ENCODE results near the gene VAPB. TPM values are rescaled to one million over a fixed set of nuclear protein-coding genes. Genes with fewer than 3 reads are reported as not detected.

VAPB gene
- total and polyA plus RNA-seq, 10 of the 15 experiments (the other 5 are each of a cell fraction or from before 2014, with no cell fraction given): 3.2 to 28.6 (median 20.5) TPM

DNA sequence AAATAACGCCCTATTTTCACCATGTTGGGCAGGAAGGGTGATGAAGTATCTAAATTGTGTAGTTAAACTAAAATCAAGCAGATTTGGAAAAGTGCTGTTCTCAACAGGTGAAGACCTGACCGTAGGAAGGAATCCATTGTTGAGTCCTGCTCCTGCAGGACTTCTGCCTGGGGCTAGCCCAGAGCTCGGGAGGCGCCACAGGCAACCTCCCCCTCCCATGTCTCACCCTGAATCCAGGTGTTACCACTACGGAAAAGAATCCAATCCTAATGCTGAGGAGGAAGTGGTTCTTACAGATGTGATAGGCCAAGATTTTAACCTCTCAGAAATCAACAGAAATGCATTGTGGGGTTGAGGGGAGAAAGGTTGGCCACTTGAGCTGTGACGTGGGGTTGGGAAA lies 49.3 kb upstream of the VAPB start (continued):
- TF ChIP-seq, protein P1, sequence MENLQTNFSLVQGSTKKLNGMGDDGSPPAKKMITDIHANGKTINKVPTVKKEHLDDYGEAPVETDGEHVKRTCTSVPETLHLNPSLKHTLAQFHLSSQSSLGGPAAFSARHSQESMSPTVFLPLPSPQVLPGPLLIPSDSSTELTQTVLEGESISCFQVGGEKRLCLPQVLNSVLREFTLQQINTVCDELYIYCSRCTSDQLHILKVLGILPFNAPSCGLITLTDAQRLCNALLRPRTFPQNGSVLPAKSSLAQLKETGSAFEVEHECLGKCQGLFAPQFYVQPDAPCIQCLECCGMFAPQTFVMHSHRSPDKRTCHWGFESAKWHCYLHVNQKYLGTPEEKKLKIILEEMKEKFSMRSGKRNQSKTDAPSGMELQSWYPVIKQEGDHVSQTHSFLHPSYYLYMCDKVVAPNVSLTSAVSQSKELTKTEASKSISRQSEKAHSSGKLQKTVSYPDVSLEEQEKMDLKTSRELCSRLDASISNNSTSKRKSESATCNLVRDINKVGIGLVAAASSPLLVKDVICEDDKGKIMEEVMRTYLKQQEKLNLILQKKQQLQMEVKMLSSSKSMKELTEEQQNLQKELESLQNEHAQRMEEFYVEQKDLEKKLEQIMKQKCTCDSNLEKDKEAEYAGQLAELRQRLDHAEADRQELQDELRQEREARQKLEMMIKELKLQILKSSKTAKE (IDR thresholded peaks at IDR 0.05; ENCODE audit: low read depth, poor library complexity, severe bottlenecking): no peak
- TF ChIP-seq FOS (IDR thresholded peaks at IDR 0.05; ENCODE audit: borderline replicate concordance, extremely low read depth, insufficient read length) (no peak), MEF2A (IDR thresholded peaks at IDR 0.05; ENCODE audit: insufficient read depth, low read depth, low read length) (no peak), MXI1 (IDR thresholded peaks at IDR 0.05; ENCODE audit: low read depth, low read length) (no peak)
- TF ChIP-seq, protein P2, sequence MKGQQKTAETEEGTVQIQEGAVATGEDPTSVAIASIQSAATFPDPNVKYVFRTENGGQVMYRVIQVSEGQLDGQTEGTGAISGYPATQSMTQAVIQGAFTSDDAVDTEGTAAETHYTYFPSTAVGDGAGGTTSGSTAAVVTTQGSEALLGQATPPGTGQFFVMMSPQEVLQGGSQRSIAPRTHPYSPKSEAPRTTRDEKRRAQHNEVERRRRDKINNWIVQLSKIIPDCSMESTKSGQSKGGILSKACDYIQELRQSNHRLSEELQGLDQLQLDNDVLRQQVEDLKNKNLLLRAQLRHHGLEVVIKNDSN (IDR thresholded peaks at IDR 0.05; ENCODE audit: borderline replicate concordance, extremely low read length, insufficient read depth, low read depth, low read length): no peak

DNA sequence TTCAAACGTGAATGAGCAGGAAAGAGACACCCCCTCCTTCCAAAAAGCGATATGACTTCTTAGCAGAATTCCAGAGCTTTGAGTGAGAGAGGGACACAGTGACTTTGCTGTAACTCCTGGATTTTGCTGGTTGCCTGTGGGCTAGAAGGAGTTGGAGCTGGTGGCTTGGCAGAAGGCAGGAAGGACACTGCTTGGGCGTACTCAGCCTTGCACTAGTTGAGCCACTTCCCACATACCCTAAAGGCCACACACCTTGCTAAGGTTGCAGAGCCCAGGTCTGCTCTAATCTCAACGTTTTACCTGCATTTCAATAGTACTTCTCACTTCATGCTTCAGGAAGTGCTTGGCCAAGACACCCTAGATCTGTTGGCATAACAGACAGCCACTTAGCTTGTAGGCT lies 48.9 kb upstream of the VAPB start:
- no peak for TF ChIP-seq CREM (IDR thresholded peaks at IDR 0.05; ENCODE audit: low read depth)
- TF ChIP-seq ZNF24 (IDR thresholded peaks at IDR 0.05): no peak
- TF ChIP-seq SRF (IDR thresholded peaks at IDR 0.05; ENCODE audit: low read depth in 2 of 2, low read length in 2 of 2): no peak
- TF ChIP-seq RAD51 (IDR thresholded peaks at IDR 0.05): no peak
- no peak overlapping the region for H2AFZ ChIP-seq (ENCODE audit: control insufficient read depth, low read depth, low read length)
- no peaks in the 10 kb centered on the region for H3K9me3 ChIP-seq (replicated peaks; ENCODE audit: control insufficient read depth, insufficient read depth, low read length)
- no peak overlapping the region for H3K9ac ChIP-seq (ENCODE audit: control insufficient read depth, insufficient read depth, low read length)
- no peak overlapping the region for H3K4me2 ChIP-seq (ENCODE audit: control insufficient read depth, insufficient read depth)
- ChIA-PET SMC1A (ENCODE audit: uncharacterized antibody, unreplicated experiment) (no interaction called here), CTCF (no interaction called here), RAD21 (ENCODE audit: unreplicated experiment) (no interaction called here), POLR2A (no interaction called here)
- in situ Hi-C loops (cut with MboI): no loop called here
- H3K4me3 ChIP-seq: no peak overlapping the region
- H3K27ac ChIP-seq (ENCODE audit: control insufficient read depth, insufficient read depth): no peak overlapping the region
- H4K20me1 ChIP-seq (ENCODE audit: control insufficient read depth, insufficient read depth): 0 out of 2 replicates have a peak, but pooled peaks cover 2% of the 10 kb centered on the region
- H3K4me1 ChIP-seq (ENCODE audit: control insufficient read depth, insufficient read depth, low read length): no peaks in the 10 kb centered on the region
- no peaks in the 10 kb centered on the region; the same call in 1 of the 2 replicates for H3K79me2 ChIP-seq (ENCODE audit: control insufficient read depth, insufficient read depth, low read length)
- no peak for DNase-seq (ENCODE audit: low read depth, low spot score)
- ATAC-seq: no peak
- 85% methylated on average over 4 of the region's 4 CpGs for WGBS (ENCODE audit: insufficient coverage, insufficient replicate concordance, low lambda C conversion rate, missing lambda C conversion rate)
- H3K27me3 ChIP-seq (replicated peaks in 1 of 2; ENCODE audit: control insufficient read depth in 2 of 2, insufficient read depth in 2 of 2, low read length in 1 of 2): no peaks in the 10 kb centered on the region
- intact Hi-C loops (cut with micrococcal nuclease; ENCODE audit: unreplicated experiment): no loop called here
- no TSS peak for BruUV-seq (replicated peaks)
- no peak for FAIRE-seq
- H3K36me3 ChIP-seq (ENCODE audit: control insufficient read depth in 2 of 2, insufficient read depth in 2 of 2, low read length in 1 of 2): 0 out of 4 replicates have a peak, but pooled peaks cover 0 to 3% of the 10 kb centered on the region in 2 experiments
